Osteocyte (in vitro differentiated cells): ENCODE data around the gene LIMD2. TPM values are rescaled to one million over a fixed set of nuclear protein-coding genes. Genes with fewer than 3 reads are reported as not detected.
A peak's percentile ranks its signal among the peaks of the same experiment; 100 is the strongest.

ENCODE experiments used
- DNase-seq: peaks from one replicate; pipeline ENCODE4 v3.0.0; 2021; ENCODE audit warnings: mixed read lengths; ENCODE audit not compliant: unreplicated experiment; ENCODE audit errors: extremely low spot score
- H3K27ac Mint-ChIP-seq: one replicate; pipeline ENCODE4 v1.8.0; 2021; ENCODE audit warnings: mild to moderate bottlenecking, mixed read lengths; ENCODE audit not compliant: unreplicated experiment
- H3K27me3 Mint-ChIP-seq: one replicate; pipeline ENCODE4 v1.8.0; 2021; ENCODE audit warnings: mixed read lengths; ENCODE audit not compliant: unreplicated experiment
- H3K36me3 Mint-ChIP-seq: one replicate; pipeline ENCODE4 v1.8.0; 2021; ENCODE audit warnings: mixed read lengths; ENCODE audit not compliant: unreplicated experiment
- H3K4me1 Mint-ChIP-seq: one replicate; pipeline ENCODE4 v1.8.0; 2021; ENCODE audit warnings: mixed read lengths; ENCODE audit not compliant: unreplicated experiment
- H3K4me3 Mint-ChIP-seq: one replicate; pipeline ENCODE4 v1.8.0; 2021; ENCODE audit warnings: mild to moderate bottlenecking, moderate library complexity, mixed read lengths; ENCODE audit not compliant: unreplicated experiment
- H3K9me3 Mint-ChIP-seq: one replicate; pipeline ENCODE4 v1.8.0; 2021; ENCODE audit warnings: mixed read lengths; ENCODE audit not compliant: unreplicated experiment
- total RNA-seq: library from RNA; stranded (reverse); gene quantifications from 2 replicates; pipeline ENCODE4 v1.2.1, GENCODE V29; 2021
- TF ChIP-seq, protein P1 (sequence below): fragments of 200-600 bp; sonication (generic); IDR thresholded peaks from 2 replicates; pipeline ENCODE4 v1.5.0; 2021; ENCODE audit warnings: antibody characterized with exemption, mild to moderate bottlenecking, moderate library complexity

LIMD2 gene
- total RNA-seq, 1 donor from 2014 or later = 52.6 TPM

DNA sequence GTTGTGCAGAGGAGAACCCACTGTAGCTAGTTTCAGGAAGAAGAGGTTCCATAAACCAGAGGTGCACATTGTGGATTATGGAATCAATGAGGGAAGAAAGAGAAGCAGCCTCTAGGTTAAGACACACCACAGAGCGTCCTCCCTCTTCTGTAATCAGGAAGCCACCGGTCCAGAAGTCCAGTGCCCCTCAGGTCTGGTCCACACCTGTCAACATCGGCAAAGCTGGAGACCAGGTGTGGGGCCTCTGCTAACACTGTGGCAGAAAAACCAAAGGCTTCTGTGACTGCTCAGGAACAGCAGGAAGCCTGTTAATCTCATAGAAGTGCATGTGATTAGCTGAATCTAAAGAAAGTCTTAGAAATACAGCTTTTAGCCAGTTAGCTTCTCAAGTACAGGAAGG lies 23.3 kb downstream of the LIMD2 start:
- DNase-seq = no peak
- H3K27ac Mint-ChIP-seq = peak overlapping the region; percentile 93
- H3K4me3 Mint-ChIP-seq = no peak overlapping the region
- TF ChIP-seq, protein P1, sequence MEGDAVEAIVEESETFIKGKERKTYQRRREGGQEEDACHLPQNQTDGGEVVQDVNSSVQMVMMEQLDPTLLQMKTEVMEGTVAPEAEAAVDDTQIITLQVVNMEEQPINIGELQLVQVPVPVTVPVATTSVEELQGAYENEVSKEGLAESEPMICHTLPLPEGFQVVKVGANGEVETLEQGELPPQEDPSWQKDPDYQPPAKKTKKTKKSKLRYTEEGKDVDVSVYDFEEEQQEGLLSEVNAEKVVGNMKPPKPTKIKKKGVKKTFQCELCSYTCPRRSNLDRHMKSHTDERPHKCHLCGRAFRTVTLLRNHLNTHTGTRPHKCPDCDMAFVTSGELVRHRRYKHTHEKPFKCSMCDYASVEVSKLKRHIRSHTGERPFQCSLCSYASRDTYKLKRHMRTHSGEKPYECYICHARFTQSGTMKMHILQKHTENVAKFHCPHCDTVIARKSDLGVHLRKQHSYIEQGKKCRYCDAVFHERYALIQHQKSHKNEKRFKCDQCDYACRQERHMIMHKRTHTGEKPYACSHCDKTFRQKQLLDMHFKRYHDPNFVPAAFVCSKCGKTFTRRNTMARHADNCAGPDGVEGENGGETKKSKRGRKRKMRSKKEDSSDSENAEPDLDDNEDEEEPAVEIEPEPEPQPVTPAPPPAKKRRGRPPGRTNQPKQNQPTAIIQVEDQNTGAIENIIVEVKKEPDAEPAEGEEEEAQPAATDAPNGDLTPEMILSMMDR = no peak
- H3K36me3 Mint-ChIP-seq = peaks cover 14% of the 10 kb centered on the region
- H3K4me1 Mint-ChIP-seq = peaks cover 32% of the 10 kb centered on the region
- no peaks in the 10 kb centered on the region for H3K27me3 Mint-ChIP-seq
- H3K9me3 Mint-ChIP-seq = no peaks in the 10 kb centered on the region

DNA sequence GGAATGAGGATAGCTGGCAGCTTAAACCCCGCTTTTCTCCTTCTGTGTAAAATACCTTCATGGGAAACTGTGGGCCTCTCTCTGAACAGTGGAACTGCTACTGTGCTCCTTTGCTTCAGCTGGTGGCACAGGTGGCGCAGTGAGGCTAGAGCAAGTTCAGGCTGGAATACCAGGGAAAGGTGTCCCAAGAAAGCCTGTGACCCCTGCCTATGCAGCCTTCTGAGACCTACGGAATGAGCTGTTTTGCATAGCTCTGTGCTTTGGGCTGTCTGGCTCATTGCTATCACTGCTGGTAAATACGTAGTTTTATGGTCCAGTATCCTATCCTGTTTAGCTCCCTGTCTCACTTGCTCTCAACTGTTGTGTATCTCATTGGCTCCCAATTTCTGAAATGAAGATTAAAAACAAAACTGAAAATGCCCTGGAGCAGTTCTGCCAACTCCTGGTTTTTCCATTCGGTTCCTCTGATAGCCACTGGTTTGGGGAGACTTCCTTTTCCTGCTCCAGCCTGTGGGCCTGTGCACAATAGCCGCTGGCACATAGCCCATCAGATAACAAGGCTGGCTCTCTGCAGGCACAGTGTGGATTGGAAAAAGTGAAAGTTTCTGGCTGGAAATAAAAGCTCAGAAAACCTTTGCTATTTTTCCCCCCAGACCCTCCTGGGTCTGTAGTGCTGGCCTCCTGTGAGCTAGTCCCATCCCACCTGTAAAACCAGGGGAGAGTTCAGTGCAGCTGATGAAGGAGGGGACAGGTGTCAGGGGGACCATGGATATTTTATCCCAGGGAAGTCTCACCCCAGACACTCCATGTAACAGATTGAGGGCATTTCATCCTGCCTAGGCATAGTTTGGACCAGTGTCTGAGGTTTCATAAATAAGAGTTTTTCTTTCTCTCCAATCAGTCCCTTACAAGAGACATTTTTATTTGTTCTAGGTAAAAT lies 24.0 kb downstream of the LIMD2 start:
- peaks cover 26% of the 10 kb centered on the region for H3K4me1 Mint-ChIP-seq
- no peak for DNase-seq
- H3K36me3 Mint-ChIP-seq = peaks cover 14% of the 10 kb centered on the region
- H3K4me3 Mint-ChIP-seq = peak overlapping the region; percentile 37
- H3K9me3 Mint-ChIP-seq = no peaks in the 10 kb centered on the region
- TF ChIP-seq, protein P1 = no peak
- H3K27ac Mint-ChIP-seq = peak overlapping the region; percentile 93
- no peaks in the 10 kb centered on the region for H3K27me3 Mint-ChIP-seq

DNA sequence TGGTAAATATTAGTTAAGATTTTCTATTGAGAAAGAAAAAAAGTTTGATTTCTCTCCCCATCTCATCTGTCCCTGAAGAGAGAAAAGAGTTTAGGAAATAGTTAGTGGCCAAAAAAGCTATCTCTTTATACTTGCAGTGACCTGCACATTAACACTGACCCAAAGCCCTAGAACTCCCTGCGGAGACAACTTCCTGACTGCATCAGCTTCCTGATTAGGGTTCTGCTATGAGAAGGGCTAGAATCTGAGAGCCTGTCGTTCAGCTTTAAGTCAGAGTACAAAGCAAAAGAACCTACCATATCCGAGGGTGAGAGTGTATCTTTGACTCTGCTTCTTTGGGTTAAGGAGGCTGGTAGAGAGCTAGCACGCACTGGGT lies 24.7 kb downstream of the LIMD2 start:
- Mint-ChIP-seq H3K4me3 (no peak overlapping the region), H3K36me3 (peaks cover 15% of the 10 kb centered on the region), H3K4me1 (peaks cover 24% of the 10 kb centered on the region), H3K9me3 (no peaks in the 10 kb centered on the region), H3K27ac (peak overlapping the region; percentile 93), H3K27me3 (no peaks in the 10 kb centered on the region)
- TF ChIP-seq, protein P1 = no peak
- DNase-seq = no peak

DNA sequence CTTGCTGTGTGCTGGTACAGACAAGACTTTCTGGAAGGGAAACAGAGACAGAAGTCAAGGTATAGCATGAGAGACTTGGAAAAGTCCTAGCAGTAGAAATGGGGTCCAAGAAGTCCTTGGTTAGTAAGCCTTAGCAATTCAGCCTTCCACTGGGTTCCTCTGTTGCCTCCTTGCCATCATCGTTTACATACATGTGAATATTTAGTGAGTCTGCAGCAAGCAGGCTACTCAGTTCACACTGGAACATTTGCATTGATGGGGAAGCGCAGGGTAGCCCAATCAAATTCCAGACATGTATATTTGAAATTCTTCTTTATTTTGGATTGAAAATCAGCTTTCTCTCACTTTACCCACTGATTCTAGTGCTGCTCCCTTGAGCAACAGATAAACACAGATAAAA lies 27.1 kb downstream of the LIMD2 start:
- no peak overlapping the region for H3K27ac Mint-ChIP-seq
- TF ChIP-seq, protein P1 = no peak

DNA sequence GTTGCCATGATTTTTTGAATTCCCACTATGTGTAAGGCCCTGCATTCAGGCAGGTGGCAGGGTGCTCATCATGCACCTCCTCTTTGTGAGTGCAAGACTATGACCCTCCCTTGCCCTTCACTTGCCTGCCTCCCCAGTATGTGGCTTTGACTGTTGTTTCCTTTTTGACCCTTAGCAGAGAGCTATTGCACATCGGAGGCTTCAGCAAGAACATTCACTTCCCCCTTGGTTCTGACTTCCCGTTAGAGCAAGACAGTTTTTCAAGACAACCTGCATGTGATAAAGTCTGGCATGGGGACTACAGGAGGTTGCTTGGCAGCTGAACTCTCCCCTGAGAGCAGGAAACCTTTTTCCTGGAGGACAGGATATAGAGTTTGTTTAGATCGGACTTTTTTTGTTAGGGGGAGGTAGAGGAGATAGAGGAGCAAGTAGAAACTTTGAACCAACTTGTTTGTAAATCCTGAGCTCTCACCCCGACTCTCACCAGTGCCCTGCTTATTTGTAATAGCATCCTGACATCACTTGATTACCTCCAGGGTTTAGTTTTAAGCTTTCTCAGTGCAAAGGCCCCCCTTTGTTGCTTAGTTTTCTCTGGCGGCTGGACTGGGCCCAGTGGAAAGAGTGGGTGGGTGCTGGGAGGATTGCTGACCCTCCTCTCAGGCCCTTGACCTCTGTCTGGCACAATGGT lies 34.3 kb downstream of the LIMD2 start:
- Mint-ChIP-seq H3K27ac (no peak overlapping the region), H3K4me1 (no peaks in the 10 kb centered on the region), H3K27me3 (no peaks in the 10 kb centered on the region), H3K4me3 (no peak overlapping the region), H3K9me3 (no peaks in the 10 kb centered on the region), H3K36me3 (peaks cover 39% of the 10 kb centered on the region)
- no peak for DNase-seq
- TF ChIP-seq, protein P1 = no peak

More for the DNA sequence above, 27.1 kb downstream of the LIMD2 start:
- H3K36me3 Mint-ChIP-seq = peaks cover 25% of the 10 kb centered on the region
- DNase-seq = no peak
- H3K4me3 Mint-ChIP-seq = no peak overlapping the region
- H3K4me1 Mint-ChIP-seq = peaks cover 24% of the 10 kb centered on the region
- H3K9me3 Mint-ChIP-seq = no peaks in the 10 kb centered on the region
- H3K27me3 Mint-ChIP-seq = no peaks in the 10 kb centered on the region
